Suprapubic skin (tissue), 4 donors: ENCODE results near the gene LEFTY1.
"Not testable (repeated sequence)": the region's sequence is repeated elsewhere in the genome, so short reads cannot be mapped to it uniquely, and the experiment has no call there.

Experiments
- POLR2A ChIP-seq, 2 donors: fragments of 450-650 bp; IDR thresholded peaks; one replicate each; pipeline ENCODE4 v1.6.1; 2017; ENCODE audit warnings: antibody characterized with exemption in 2 of 2, mild to moderate bottlenecking in 2 of 2, moderate library complexity in 2 of 2
- POLR2AphosphoS5 ChIP-seq, 3 donors: sonication (generic); formaldehyde crosslinking; IDR thresholded peaks; one replicate each; pipeline ENCODE4 v1.6.1; 2017; ENCODE audit warnings: antibody characterized with exemption in 3 of 3
- TF ChIP-seq, protein P1 (sequence below), 2 donors: fragments of 200-600 bp in 1 of 2; fragments of 450-650 bp in 1 of 2; sonication (generic) in 1 of 2; IDR thresholded peaks; one replicate each; pipeline ENCODE4 v1.5.1; 2016 to 2019; ENCODE audit warnings: antibody characterized with exemption in 2 of 2, mild to moderate bottlenecking in 1 of 2, moderate library complexity in 1 of 2

DNA sequence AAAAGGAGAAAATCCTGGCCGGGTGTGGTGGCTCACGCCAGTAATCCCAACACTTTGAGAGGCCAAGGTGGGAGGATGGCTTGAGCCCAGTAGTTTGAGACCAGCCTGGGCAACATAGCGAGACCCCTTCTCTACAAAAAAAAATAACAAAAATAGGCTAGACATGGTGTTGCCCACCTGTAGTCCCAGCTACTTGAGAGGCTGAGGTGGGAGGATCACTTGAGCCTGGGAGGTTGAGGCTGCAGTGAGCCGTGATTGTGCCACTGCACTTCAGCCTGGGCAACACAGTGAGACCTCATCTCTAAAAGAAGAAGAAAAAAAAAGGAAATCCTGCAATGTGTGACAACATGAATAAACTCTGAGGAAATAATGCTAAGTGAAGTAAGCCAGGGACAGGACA, 52.6 kb downstream of the LEFTY1 start:
- TF ChIP-seq, protein P1, sequence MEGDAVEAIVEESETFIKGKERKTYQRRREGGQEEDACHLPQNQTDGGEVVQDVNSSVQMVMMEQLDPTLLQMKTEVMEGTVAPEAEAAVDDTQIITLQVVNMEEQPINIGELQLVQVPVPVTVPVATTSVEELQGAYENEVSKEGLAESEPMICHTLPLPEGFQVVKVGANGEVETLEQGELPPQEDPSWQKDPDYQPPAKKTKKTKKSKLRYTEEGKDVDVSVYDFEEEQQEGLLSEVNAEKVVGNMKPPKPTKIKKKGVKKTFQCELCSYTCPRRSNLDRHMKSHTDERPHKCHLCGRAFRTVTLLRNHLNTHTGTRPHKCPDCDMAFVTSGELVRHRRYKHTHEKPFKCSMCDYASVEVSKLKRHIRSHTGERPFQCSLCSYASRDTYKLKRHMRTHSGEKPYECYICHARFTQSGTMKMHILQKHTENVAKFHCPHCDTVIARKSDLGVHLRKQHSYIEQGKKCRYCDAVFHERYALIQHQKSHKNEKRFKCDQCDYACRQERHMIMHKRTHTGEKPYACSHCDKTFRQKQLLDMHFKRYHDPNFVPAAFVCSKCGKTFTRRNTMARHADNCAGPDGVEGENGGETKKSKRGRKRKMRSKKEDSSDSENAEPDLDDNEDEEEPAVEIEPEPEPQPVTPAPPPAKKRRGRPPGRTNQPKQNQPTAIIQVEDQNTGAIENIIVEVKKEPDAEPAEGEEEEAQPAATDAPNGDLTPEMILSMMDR (IDR thresholded peaks at IDR 0.05), result not testable (repeated sequence)
- not testable (repeated sequence) for TF ChIP-seq POLR2AphosphoS5, POLR2A (IDR thresholded peaks at IDR 0.05)
